GM23248 (cell line): Measurements from ENCODE around the gene HDAC9.

Source experiments
- EZH2 ChIP-seq: fragments of 200-600 bp; sonication (generic); IDR thresholded peaks from 2 replicates; pipeline ENCODE4 v1.6.1; 2018; ENCODE audit warnings: antibody characterized with exemption, mild to moderate bottlenecking; ENCODE audit not compliant: insufficient read depth, poor library complexity, severe bottlenecking
- EZH2phosphoT487 ChIP-seq: fragments of 200-600 bp; sonication (generic); IDR thresholded peaks from 2 replicates; pipeline ENCODE4 v1.6.1; 2018; ENCODE audit warnings: antibody characterized with exemption, moderate library complexity, mild to moderate bottlenecking, low read depth; ENCODE audit not compliant: insufficient read depth

GRCh38 chr7:18659746-18660145, 164.2 kb downstream of the HDAC9 start:
- TF ChIP-seq EZH2 (no peak), EZH2phosphoT487 (no peak)
